ENCODE results near the gene SLC6A19. TPM values are rescaled to one million over a fixed set of nuclear protein-coding genes. Genes with fewer than 3 reads are reported as not detected.

SLC6A19 gene
- total and polyA plus RNA-seq, 9 of the 15 experiments (the other 6 are each of a cell fraction or from before 2014, with no cell fraction given) = 0.03 to 1.6 (median 0.59) TPM

GRCh38 chr5:1199340-1199648 is 2.1 kb upstream of the SLC6A19 start (continued):
- TF ChIP-seq ZBTB43 (CRISPR knock-in tag; IDR thresholded peaks at IDR 0.05) = no peak
- TF ChIP-seq KAT2B (IDR thresholded peaks at IDR 0.05; ENCODE audit: low read depth, low read length) = no peak
- TF ChIP-seq PATZ1 (CRISPR knock-in tag; IDR thresholded peaks at IDR 0.05; ENCODE audit: borderline replicate concordance) = 0 out of 2 replicates have a peak, but pooled peaks have one; percentile 22
- TF ChIP-seq ZNF395 (CRISPR knock-in tag; IDR thresholded peaks at IDR 0.05) = no peak
- TF ChIP-seq RAD51 (IDR thresholded peaks at IDR 0.05; ENCODE audit: borderline replicate concordance, low read depth) = no peak
- TF ChIP-seq SNIP1 (IDR thresholded peaks at IDR 0.05; ENCODE audit: low read depth) = no peak
- no peak for TF ChIP-seq GATAD2A (IDR thresholded peaks at IDR 0.05)
- TF ChIP-seq ZFPM2 (CRISPR knock-in tag; IDR thresholded peaks at IDR 0.05) = no peak
- no peak for TF ChIP-seq RAD21 (CRISPR knock-in tag; conservative IDR thresholded peaks at IDR 0.05 in 1 of 2, IDR thresholded peaks at IDR 0.05 in 1 of 2)
- no peak for TF ChIP-seq HOMEZ (CRISPR knock-in tag; IDR thresholded peaks at IDR 0.05)
- TF ChIP-seq THRB (CRISPR knock-in tag; conservative IDR thresholded peaks at IDR 0.05) = no peak
- no peak for TF ChIP-seq HMG20A (CRISPR knock-in tag; conservative IDR thresholded peaks at IDR 0.05)
- TF ChIP-seq SRSF9 (IDR thresholded peaks at IDR 0.05; ENCODE audit: borderline replicate concordance, low read depth, low read length) = no peak
- no peak for TF ChIP-seq NFE2L1 (tag; IDR thresholded peaks at IDR 0.05; ENCODE audit: borderline replicate concordance, low read depth)
- TF ChIP-seq TARDBP (IDR thresholded peaks at IDR 0.05) = no peak
- no peak for TF ChIP-seq ZKSCAN8 (CRISPR knock-in tag; IDR thresholded peaks at IDR 0.05)
- TF ChIP-seq NFYB (IDR thresholded peaks at IDR 0.05; ENCODE audit: extremely low read depth, insufficient read length) = no peak
- TF ChIP-seq ID3 (CRISPR knock-in tag; IDR thresholded peaks at IDR 0.05) = 0 out of 2 replicates have a peak, but pooled peaks have one; percentile 20
- TF ChIP-seq ID3 (tag; IDR thresholded peaks at IDR 0.05) = no peak
- 0 out of 2 replicates have a peak, but pooled peaks have one; percentile 54 for TF ChIP-seq TOE1 (IDR thresholded peaks at IDR 0.05; ENCODE audit: borderline replicate concordance)
- no peak for TF ChIP-seq TOE1 (CRISPR knock-in tag; IDR thresholded peaks at IDR 0.05; ENCODE audit: borderline replicate concordance, low read depth)

Data from K562 (cell line).